Measurements from ENCODE around the gene TMPRSS5.

DNA sequence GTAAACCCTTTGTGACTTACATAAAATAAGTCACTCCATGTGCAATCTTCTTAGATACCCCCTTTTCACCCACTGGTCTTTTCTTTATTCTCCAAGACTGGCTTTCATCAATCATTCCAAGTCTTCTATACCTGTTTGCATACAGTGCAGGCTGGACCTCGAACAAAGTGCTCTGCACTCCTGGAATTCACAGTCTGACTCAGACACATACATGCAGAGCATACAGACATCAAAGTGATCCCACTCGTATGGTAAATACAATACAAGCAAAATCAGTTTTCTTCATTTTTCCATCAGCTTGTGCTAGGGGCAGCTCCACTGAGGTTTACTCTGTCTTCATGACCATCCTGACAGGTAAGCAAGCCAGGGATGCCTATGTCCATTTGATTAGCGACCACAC lies 16.8 kb upstream of the TMPRSS5 start:
- TF ChIP-seq CTCF (conservative IDR thresholded peaks at IDR 0.05; ENCODE audit: low read depth, low read length) (no peak), EZH2 (IDR thresholded peaks at IDR 0.05; ENCODE audit: borderline replicate concordance, low read depth, low read length, poor library complexity, severe bottlenecking) (no peak)

Measured in A673 (cell line).